Stimulated activated CD8-positive, alpha-beta memory T cell treated with anti-CD3 and anti-CD28 coated beads, Interleukin-15, amount 100 ng/mL, for 24 hours (primary cell): ENCODE measurements around the gene ABCB9.
A peak's percentile ranks its signal among the peaks of the same experiment; 100 is the strongest.
"Not testable (repeated sequence)": the region's sequence is repeated elsewhere in the genome, so short reads cannot be mapped to it uniquely, and the experiment has no call there.

Source experiments
- DNase-seq: peaks from one replicate; pipeline ENCODE4 v3.0.0-alpha.2; 2020; ENCODE audit warnings: low read depth

ABCB9 gene

DNA sequence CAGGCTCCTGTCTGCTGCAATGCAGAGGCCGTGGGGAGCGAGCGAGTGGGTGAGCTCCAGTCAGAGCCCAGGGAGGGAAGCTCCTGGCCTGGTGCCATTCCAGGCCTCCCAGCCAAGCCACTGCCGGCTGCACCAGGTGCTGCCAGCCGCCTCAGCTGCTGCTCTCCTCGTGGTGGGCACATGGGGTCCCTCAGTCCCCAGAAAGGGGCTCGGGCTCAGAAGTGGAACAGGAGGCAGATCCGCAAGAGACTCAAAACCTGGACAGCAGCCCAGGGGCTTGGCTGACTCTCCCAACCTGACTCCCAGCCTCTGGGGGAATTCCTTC is 2.4 kb downstream of the ABCB9 start:
- DNase-seq: no peak

DNA sequence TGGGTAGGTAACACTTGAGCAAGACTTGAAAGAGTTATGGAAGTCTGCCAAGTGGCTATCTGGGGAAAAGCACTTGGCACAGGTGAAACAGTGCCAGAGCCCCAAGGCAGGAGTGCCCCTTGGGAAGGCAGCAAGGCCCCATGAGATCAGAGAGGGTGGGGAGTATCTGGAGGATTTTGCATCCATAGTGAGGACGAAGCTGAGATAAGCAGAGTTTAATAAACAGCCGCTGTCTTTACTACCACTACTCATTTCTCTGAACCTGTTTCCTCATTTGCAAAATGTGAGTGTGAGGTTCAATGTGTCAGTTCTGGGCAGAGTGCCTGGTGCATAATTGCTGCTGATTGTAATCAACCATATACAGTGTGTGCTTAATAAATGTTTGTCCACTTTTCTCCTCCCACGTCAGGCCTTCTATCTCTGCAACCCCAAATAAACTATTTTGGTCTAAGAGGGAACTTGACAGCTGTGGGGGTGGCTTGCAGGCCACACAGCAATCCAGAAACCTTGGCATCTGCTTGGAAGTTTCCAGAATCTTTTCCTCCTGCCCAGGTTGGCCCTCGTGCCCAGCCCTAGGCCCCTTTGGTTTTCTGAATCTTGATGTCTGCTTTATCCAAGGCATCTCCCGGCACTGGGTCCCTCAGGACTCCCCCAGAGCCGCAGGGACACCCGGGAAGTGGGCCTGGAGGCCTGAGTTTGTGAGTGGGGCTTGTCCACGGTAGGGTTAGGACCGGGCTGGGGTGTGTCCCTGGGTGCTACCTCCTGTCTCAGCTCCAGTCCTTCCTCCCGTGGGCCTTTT is 4.5 kb downstream of the ABCB9 start:
- DNase-seq: no peak

DNA sequence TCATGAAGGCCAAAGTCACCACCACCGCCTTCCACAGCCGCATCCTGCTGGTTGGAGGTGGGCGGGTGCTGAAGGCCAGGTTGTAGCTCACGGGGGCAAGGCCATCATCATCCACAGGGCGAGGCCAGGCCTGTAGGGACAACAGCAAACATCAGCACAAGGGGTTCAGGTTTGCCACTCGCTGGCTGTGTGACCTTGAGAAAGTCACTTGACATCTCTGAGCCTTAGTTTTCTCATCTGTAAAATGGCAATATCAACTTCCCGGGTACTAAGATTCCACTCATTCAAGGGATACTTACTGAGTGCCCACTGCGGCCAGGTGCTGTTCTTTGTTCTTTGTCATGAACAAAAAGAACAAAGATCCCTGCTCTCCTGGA is 6.1 kb downstream of the ABCB9 start:
- DNase-seq: no peak

DNA sequence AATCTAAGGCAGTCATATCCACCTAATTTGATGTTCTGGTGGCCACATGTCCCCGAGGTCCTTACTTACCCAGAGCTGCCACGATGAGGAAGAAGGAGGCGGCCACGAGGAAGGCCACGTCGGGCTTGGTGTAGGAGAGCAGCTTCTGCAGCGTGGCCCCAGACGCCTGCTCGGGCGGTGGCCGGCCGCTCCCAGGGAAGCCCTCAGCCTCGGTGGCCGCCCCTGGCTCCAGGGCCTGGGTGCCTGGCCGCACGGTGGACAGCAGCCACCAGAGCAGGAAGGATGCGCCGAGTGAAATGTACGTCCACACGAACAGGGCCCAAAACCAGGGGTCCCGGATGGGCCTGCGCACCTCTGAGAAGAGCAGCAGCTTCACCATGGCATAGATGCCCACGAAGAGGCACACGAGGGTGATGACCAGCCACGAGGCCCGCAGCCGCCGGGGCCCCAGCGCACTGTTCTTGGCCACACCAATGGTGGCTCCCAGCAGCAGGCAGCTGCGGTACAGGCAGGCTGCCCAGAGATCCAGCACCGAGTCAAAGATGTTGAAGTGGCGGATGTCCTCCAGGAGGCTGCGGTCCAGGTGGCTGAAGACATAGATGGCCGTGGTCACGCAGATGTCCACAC is 6.6 kb downstream of the ABCB9 start:
- DNase-seq: no peak

DNA sequence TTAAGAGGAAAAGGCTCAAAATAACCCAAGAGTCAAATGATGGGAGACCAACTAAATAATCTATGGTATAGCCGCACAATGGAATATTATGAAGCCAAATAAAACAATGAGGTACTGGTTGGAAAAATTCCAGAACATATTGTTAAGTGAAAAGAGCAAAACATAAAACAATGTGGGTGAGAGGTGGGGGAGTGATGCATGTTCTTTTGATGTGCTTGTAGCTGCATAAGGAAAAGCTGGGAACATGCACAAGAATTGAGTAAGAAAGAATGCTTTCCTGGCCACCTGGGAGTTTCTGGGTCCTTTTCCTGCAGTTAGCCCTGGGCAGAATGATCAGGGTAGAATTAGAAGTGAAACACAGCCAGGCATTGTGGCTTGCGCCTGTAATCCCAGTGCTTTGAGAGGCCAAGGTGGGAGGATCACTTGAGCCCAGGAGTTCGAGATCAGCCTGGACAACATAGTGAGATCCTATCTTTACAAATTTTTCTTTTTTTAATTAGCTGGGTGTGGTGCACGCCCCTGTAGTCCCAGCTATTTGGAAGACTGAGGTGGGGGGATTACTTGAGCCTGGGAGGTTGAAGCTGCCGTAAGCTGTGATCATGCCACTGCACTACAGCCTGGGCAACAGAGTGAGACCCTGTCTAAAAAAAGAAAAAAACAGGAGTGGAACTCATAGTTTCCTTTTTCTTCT is 7.9 kb downstream of the ABCB9 start:
- no peak for DNase-seq

DNA sequence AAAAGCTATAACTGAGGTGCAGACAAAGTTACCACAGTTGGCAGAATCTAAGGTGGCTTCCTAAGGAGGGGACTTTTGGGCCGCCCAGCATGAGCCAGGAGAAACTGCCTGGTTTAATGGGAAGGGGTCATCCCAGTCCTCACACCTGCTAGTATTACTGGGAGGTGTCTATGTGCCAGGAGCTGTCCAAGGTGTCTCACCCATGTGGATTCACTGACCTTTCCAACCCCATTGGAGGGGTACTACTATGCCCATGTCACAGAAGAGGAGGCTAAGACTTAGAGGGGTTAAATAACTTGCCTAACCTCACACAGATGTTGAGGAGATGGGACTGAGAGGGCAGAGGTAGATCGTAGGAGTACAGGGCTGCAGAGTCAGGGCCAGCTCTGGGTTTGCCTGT is 10.2 kb downstream of the ABCB9 start:
- no peak for DNase-seq

DNA sequence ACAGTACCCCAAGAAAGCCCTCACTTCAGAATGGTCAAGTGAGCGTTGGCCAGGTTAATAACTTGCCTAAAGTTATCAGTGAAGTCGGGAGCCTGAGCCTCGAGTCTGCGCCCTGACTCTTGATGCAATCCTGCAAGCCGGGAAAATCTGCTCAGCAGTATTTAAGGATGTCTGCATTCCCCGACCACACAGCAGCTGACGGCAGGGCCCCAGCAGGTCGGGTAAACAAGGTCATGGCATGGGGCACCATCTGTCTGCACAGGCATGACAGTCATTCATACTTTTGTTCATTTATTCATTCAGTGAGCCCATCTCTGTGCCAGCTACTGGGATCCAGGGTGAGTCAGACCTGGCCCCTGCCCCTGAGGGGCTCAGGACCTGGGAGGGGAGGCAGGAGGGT is 11.1 kb downstream of the ABCB9 start:
- no peak for DNase-seq

DNA sequence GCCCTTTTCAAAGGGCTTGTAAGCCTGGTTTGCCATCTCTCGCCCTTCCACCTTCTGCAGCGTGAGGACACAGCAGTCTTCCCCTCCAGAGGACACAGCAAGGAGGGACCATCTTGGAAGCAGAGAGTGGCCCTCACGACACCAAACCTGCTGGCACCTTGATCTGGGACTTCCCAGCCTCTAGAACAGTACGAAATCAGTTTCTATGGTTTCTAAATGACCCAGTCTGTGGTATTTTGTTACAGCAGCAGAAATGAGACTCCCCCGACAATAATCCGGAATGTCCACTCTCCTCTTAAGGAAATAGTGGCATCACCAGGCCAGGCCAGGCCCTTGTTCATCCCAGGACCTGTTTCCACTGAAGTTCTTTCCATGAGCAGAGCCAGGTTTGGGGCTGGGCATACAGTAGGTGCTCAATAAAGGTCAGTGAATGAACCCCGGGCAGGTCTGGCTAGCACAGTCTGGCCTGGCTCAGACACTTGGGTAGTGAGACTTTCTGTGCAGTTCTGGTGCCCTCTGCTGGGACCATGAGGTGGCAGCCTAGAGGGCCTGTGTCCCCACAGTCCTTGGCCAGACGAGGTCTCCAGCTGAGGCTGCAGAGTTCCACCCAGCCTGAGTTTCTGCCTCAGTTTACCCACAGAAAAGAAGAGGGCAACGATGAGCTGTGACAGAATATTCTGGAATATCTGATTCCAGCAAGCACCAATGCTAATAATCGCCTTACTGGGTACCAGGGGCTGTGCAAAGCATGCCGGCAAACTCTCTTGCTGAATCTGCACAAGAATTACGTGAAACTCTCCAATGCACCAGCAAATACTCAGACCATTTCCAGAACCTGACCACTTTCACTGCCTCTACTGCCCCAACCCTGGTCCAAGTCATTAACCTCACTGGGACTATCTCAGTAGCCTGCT is 14.0 kb downstream of the ABCB9 start:
- no peak for DNase-seq

DNA sequence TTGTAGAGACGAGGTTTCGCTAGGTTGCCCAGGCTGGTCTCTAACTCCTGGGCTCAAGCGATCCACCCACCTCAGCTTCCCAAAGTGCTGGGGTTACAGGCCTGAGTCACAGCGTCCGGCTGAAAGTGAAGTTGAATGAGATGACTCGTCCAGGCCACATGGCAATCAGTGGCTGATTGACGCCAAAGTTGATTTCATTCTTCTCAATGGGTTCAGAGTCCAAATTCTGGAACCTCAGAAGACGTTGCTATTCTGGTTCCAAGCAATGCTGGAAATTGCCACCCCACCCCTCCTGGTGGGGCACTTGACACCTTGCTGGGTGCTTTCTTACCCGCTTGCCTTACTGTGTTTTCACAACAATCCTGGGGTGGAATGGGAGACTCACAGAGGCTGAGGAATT is 14.9 kb downstream of the ABCB9 start:
- DNase-seq: no peak

DNA sequence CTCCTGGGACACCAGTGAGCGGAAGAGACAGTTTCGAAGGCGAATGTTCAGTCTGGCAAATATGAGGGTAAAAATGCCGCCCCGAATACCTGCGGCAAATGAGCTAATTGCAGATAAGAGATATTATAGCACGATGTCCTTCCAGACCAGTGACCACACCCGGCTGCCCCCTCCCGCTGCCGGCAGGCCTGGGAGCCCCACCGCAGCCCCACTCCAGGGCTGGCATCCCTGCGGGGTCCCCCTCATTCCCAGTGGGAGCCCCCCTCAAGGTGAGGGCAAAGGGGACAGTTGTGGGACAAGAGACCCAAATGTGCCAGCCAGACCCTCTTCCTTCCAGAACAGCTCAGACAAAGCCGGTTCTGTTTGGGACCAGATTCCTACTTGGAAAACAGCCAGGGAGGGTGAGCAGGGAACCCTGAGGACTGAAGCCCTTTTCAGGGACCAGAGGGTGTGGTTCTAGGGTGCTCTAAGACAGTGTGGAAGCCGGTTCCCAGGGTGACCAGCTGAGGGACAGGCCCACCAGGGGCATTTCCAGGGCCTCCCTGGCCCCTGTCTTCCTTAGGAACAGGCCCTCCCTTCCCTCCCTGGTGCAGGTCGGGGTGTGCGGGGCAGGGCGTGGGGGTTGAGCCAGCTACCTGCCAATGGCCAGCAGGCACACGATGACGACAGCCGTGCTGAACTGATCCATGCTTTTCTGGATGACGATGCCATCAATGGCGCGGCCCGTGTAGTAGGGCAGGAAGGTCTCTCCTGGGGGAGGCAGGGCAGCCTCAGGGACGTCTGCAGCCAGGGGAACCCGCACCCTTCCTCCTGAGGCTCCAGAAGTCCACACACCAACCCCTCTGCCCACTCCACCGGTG is 16.2 kb downstream of the ABCB9 start:
- DNase-seq: no peak

DNA sequence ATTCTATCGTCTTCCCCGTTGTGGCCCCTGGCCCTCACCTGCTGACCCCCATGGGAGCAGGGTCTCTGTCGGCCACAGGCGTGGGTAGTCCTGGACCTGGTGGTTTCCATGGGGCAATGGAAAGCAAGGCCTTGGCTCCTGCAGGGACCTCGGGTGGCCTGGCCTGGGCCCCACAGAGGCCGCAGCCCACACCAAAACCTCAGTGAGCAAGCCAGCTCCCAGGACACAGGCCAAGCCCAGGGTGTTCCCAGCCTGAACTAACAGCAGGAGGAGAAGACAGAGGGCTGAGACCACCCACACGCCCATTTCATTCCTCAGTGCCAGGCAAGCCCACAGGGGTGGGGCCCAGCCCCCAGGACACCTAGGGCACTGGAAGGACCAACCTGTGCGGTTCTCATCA is 16.9 kb downstream of the ABCB9 start:
- no peak for DNase-seq

DNA sequence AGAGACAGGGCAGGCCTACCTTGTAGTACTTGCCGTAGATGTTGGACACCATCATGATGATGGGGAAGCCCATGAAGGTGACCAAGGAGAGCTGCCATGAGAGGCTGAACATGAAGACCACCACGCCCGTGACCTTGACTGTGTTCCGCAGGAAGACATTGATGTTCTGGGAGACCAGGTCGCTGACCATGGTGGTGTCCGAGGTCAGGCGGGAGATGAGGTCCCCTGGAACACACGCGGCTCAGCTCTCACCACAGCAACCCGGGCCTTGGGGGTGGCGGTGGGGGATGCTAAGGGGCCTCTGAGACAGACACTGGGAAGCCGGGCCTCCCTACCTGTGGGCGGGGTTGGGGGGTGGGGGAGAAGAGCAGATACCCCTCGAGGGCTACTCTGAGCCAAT is 17.7 kb downstream of the ABCB9 start:
- no peak for DNase-seq

DNA sequence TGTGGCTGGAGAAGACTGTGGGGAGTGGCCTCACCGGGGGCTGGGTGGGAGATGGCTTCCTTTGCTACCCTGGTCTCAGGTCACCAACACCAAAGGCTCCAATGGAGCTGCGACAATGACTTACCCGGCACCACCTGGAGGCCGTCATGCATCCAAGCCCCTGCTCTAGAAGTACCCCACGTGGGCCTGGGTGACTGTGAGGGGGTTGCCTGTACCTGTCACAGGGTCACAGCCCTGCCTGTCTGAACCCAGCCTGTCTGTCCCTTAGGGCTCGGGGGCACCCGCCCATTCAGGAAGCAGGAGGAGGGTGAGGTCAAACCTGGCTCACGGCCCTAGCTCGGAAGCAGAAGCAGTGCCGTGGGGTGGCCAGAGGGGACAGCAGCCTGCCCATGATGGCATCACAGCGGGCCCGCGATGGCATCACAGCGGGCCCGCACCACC is 18.9 kb downstream of the ABCB9 start:
- no peak for DNase-seq

DNA sequence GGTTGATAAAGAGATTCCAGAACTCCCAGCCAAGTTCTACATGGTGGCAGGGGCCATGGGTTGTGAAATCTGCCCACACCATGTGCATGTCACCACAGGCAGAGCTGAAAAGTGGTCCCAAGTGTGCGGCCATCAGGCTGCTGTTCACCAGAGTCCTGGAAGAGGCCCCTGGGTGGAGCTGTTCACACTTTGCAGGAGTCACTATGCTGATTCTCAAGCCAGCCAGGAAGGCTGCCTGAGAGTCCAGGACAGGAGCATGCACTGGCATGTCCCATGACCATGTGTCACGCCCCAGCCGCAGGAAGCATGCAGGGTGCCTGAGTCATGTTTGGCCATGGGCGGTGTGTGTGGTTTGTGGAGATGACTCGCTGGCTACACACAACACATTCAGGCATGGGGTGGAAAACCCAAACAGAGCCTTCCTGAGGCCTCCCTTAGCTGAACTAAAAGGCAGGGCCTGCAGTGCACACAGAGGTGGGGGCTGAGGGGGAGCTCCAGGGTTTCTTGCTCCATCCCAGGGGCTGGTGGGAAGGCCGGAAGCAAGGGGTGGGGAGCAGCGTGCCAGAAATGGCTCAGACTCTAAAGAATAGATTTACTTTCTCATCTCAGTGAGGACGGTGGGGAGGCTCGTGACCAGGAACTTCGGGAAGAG is 19.4 kb downstream of the ABCB9 start:
- DNase-seq: peak; percentile 46

DNA sequence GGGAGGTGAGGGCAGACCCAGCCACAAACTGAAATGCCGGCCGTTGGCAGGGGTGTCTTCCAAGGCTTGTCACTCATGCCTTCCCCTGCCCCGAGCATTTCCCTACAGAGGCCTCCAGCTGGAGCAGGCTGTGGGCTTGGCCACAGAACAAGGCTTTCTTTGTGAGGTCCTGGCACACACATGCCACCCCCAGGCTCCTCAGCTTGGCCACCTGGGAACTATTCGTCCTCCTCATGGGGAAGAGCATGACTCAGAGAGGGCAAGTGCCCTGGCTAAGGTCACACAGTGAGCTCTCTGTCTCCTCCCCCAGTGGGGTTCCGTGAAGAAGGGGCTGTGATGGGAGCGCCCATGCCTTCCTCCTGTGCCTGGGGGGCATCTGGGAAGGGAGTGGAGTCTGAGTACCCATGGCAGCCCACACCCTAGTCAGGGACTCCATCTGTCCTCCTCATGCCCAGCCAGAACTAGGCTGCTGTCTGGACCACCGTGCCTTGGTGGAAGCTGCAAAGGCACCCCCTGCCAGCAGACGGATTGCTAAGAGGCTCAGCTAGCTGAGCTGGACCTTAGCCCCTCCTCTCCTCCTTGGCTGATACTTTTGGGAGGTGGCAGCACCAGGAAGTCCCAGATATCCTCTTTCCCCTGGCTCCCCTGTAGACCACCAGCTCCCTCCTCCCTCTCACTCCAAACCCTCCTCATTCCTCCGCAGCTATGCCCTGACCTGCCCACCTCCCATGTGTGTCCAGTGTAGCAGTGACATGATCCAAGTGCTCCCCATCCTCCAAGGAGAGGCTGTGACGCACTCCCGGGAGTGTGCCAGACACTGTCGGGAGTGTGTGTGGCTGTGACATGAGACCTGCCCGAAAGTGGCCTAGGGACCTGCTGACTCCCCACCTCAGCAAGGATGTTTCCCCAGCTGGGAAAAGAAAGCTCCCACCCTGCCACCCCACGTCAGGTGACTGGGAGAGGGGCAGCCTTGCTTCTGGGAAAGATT is 21.4 kb downstream of the ABCB9 start:
- DNase-seq: no peak

DNA sequence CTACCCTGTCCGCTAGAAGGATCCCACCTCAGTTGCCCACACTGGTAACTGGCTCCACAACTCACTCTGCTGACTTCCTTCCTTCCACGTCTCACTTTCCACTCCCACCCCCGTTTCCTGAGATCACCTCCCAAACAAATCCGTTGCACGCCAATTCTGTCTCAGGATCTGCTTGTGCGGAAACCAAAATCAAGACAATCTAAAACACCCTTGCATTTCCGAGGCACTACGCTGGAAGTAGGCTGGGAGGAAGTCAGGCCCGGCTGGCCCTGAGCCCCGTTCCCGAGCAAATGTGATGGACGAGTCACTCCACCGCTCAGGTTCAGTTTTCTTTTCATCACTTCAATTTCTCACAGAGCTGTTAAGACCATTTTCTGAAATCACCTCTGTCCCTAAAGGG is 23.1 kb downstream of the ABCB9 start:
- no peak for DNase-seq

DNA sequence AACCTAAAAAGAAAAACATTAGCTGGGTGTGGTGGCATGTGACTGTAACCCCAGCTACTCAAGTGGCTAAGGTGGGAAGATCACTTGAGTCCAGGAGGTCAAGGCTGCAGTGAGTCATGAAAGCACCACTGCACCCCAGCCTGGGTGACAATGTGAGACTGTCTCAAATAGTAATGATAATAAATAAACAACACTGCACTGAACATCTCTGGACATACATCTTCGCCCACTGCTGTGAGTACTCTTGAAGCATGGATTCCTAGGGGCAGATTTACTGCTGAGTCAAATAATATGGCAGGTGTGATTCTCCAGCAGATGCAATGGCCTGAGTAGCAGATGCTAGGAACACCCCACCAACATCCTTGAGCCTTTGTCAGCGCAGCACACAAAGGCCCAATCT is 23.6 kb downstream of the ABCB9 start:
- no peak for DNase-seq

DNA sequence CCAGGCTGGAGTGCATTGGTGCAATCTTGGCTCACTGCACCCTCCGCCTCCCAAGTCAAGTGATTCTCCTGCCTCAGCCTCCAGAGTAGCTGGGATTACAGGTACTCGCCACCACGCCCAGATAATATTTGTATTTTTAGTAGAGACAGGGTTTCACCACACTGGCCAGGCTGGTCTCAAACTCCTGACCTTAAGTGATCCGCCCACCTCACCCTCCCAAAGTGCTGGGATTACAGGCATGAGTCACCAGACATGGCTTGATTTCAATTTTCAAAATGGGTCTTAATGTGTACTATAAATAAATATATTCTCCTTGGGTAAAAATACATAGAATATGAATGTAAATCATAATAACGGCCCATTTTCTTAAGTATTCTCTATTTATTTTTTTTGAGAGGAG is 24.9 kb downstream of the ABCB9 start:
- not testable (repeated sequence) for DNase-seq

DNA sequence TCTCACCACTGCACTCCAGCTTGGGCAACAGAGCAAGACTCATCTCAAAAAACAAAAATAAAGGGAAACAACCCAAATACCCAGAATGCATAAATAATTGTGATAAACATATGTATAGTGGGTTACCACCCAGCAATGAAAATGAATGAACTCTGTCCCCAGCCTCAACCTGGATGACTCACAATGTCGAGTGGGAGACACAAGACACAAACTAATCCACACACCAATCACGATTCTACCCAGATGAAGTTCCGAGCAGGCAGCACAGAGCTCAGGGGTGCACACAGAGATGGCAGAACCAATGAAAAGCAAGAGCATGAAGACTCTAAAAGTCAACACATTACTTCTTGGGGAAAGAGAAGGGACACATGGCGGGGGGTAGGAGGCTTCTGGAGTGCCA is 27.1 kb downstream of the ABCB9 start:
- DNase-seq: no peak

DNA sequence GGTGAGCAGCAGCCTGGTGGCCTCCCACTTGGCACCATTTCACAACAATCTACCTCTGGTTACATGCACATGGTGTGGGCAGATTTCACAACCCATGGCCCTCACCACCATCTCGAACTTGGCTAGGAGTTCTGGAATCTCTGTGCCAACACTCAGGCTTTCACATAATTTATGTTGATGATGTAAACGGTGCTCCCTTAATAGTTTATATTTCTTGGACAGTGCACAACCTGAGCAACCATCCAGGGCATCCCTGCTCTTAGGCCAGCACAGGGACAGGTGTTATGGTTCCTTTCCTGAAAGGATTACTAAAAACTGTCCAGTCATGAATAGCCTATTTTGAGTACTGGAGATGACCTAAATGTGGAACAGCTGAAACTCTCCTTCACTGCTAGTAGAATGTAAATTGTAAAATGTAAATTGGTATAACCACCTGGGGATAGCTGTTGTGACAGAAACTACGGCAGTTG is 28.6 kb downstream of the ABCB9 start:
- DNase-seq: no peak
